Fibroblast of lung (primary cell): ENCODE data around the gene TMEM191C.
"Not testable (repeated sequence)": the region's sequence is repeated elsewhere in the genome, so short reads cannot be mapped to it uniquely, and the experiment has no call there.

Experiments
- EZH2 ChIP-seq: IDR thresholded peaks from 2 replicates; pipeline ENCODE4 v1.5.1; 2012; ENCODE audit warnings: low read length, control low read depth, mild to moderate bottlenecking; ENCODE audit errors: missing control alignments
- TF ChIP-seq, protein P1 (sequence below), 2 donors: IDR thresholded peaks in 1 of 2; conservative IDR thresholded peaks in 1 of 2; 1 replicate in 1 of 2; 2 replicates in 1 of 2; pipeline ENCODE4 v1.5.1; 2011 to 2012; ENCODE audit warnings: low read length in 2 of 2, control low read depth in 1 of 2, inconsistent platforms in 1 of 2, low read depth in 1 of 2, mild to moderate bottlenecking in 1 of 2

DNA sequence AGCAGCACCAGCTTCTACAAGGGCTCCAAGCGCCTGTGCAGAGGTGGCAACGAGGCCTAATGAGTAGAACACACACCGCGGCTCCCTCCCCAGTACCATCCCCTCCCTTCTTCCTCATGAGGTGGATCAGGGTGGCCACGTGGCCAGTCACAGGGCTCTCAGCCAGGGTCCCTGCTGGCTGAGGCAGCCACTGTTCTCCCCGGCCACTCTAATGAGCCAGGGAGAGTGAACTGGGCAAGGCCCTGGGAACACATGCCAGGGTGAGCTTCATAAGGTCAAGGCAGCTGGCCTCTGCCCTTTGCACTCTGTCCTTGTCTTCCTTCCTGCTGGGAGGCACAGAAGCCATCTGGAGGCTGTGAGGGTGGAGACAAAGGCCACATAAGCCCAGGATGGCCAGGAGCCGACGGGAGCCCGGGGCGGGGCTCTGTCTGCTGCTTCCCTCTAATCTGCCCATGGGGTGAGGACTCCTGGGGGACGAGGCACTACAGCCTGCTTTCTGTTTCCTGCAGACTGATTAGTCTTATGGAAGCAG, 22.0 kb downstream of the TMEM191C start:
- TF ChIP-seq, protein P1, sequence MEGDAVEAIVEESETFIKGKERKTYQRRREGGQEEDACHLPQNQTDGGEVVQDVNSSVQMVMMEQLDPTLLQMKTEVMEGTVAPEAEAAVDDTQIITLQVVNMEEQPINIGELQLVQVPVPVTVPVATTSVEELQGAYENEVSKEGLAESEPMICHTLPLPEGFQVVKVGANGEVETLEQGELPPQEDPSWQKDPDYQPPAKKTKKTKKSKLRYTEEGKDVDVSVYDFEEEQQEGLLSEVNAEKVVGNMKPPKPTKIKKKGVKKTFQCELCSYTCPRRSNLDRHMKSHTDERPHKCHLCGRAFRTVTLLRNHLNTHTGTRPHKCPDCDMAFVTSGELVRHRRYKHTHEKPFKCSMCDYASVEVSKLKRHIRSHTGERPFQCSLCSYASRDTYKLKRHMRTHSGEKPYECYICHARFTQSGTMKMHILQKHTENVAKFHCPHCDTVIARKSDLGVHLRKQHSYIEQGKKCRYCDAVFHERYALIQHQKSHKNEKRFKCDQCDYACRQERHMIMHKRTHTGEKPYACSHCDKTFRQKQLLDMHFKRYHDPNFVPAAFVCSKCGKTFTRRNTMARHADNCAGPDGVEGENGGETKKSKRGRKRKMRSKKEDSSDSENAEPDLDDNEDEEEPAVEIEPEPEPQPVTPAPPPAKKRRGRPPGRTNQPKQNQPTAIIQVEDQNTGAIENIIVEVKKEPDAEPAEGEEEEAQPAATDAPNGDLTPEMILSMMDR (conservative IDR thresholded peaks at IDR 0.05 in 1 of 2, IDR thresholded peaks at IDR 0.05 in 1 of 2; ENCODE audit: low read depth in 1 of 2, low read length in 2 of 2), result not testable (repeated sequence)
- not testable (repeated sequence) for TF ChIP-seq EZH2
